Activated T-cell treated with anti-CD3 and anti-CD28 coated beads, Interleukin-2, amount 50 U/mL, for 24 hours (primary cell): Measurements from ENCODE around the gene EHD2.
"Not testable (repeated sequence)": the region's sequence is repeated elsewhere in the genome, so short reads cannot be mapped to it uniquely, and the experiment has no call there.

Experiments used
- DNase-seq: peaks from one replicate; pipeline ENCODE4 v3.0.0-alpha.2; 2020
- H3K27ac Mint-ChIP-seq: 2 replicates; pipeline ENCODE4 v1.8.0; 2020; ENCODE audit warnings: mild to moderate bottlenecking, mixed read lengths
- H3K27me3 Mint-ChIP-seq: 2 replicates; pipeline ENCODE4 v1.8.0; 2020; ENCODE audit warnings: mixed read lengths
- H3K36me3 Mint-ChIP-seq: 2 replicates; pipeline ENCODE4 v1.8.0; 2020; ENCODE audit warnings: low read depth, mixed read lengths
- H3K4me1 Mint-ChIP-seq: 2 replicates; pipeline ENCODE4 v1.8.0; 2020; ENCODE audit warnings: low read depth, mixed read lengths
- H3K4me3 Mint-ChIP-seq: 2 replicates; pipeline ENCODE4 v1.8.0; 2020; ENCODE audit warnings: mild to moderate bottlenecking, moderate library complexity, mixed read lengths
- H3K9me3 Mint-ChIP-seq: 2 replicates; pipeline ENCODE4 v1.8.0; 2020; ENCODE audit warnings: mixed read lengths

EHD2 gene

GRCh38 chr19:47713046-47714021, at the start of gene EHD2:
TSS of gene EHD2 (plus strand) at chr19:47713422. CDS start at chr19:47716613, 3,191 bp downstream.
- peaks cover 52% of the 10 kb centered on the region for H3K27me3 Mint-ChIP-seq
- peak; percentile 74 for DNase-seq
- no peak within 1 kb of the TSS for H3K27ac Mint-ChIP-seq
- peak within 1 kb of the TSS; percentile 15 for H3K4me3 Mint-ChIP-seq
- no peaks in the 10 kb centered on the region for H3K36me3 Mint-ChIP-seq
- H3K9me3 Mint-ChIP-seq: no peaks in the 10 kb centered on the region
- H3K4me1 Mint-ChIP-seq: peaks cover 2% of the 10 kb centered on the region

GRCh38 chr19:47663435-47663910, 49.7 kb upstream of the EHD2 start:
- no peak for DNase-seq
- H3K27ac Mint-ChIP-seq: peak overlapping the region; percentile 51
- no peaks in the 10 kb centered on the region for H3K9me3 Mint-ChIP-seq
- no peak overlapping the region for H3K4me3 Mint-ChIP-seq
- peaks cover 26% of the 10 kb centered on the region for H3K36me3 Mint-ChIP-seq
- H3K27me3 Mint-ChIP-seq: no peaks in the 10 kb centered on the region
- peaks cover 31% of the 10 kb centered on the region for H3K4me1 Mint-ChIP-seq

GRCh38 chr19:47663911-47664771, 49.1 kb upstream of the EHD2 start:
- Mint-ChIP-seq H3K4me3 (no peak overlapping the region), H3K27me3 (no peaks in the 10 kb centered on the region), H3K27ac (peak overlapping the region; percentile 51), H3K9me3 (no peaks in the 10 kb centered on the region), H3K36me3 (peaks cover 26% of the 10 kb centered on the region), H3K4me1 (peaks cover 28% of the 10 kb centered on the region)
- DNase-seq: no peak

- peaks cover 16% of the 10 kb centered on the region for H3K36me3 Mint-ChIP-seq
- DNase-seq, H3K27ac Mint-ChIP-seq, H3K9me3 Mint-ChIP-seq, H3K4me3 Mint-ChIP-seq, H3K27me3 Mint-ChIP-seq: not testable (repeated sequence)
- H3K4me1 Mint-ChIP-seq: peaks cover 17% of the 10 kb centered on the region
Measured at GRCh38 chr19:47668556-47668955, 44.7 kb upstream of the EHD2 start.

- Mint-ChIP-seq H3K36me3 (peaks cover 31% of the 10 kb centered on the region), H3K27ac (peak overlapping the region; percentile 62)
Measured at GRCh38 chr19:47670736-47671135, 42.5 kb upstream of the EHD2 start.

GRCh38 chr19:47671499-47671898, 41.7 kb upstream of the EHD2 start:
- Mint-ChIP-seq H3K4me3 (no peak overlapping the region), H3K36me3 (peaks cover 34% of the 10 kb centered on the region), H3K4me1 (peaks cover 5% of the 10 kb centered on the region), H3K9me3 (no peaks in the 10 kb centered on the region), H3K27ac (no peak overlapping the region), H3K27me3 (no peaks in the 10 kb centered on the region)
- DNase-seq: no peak

More at GRCh38 chr19:47670736-47671135, 42.5 kb upstream of the EHD2 start:
- peaks cover 6% of the 10 kb centered on the region for H3K4me1 Mint-ChIP-seq
- H3K4me3 Mint-ChIP-seq: no peak overlapping the region
- no peaks in the 10 kb centered on the region for H3K9me3 Mint-ChIP-seq
- no peak for DNase-seq
- H3K27me3 Mint-ChIP-seq: no peaks in the 10 kb centered on the region

- Mint-ChIP-seq H3K27ac (no peak overlapping the region), H3K4me3 (no peak overlapping the region), H3K4me1 (peaks cover 2% of the 10 kb centered on the region), H3K27me3 (no peaks in the 10 kb centered on the region), H3K36me3 (peaks cover 49% of the 10 kb centered on the region), H3K9me3 (no peaks in the 10 kb centered on the region)
- DNase-seq: no peak
Measured at GRCh38 chr19:47673426-47673825, 39.8 kb upstream of the EHD2 start.

GRCh38 chr19:47674548-47674947, 38.7 kb upstream of the EHD2 start:
- peaks cover 56% of the 10 kb centered on the region for H3K36me3 Mint-ChIP-seq
- no peaks in the 10 kb centered on the region for H3K9me3 Mint-ChIP-seq
- H3K27me3 Mint-ChIP-seq: no peaks in the 10 kb centered on the region
- no peaks in the 10 kb centered on the region for H3K4me1 Mint-ChIP-seq
- H3K27ac Mint-ChIP-seq: no peak overlapping the region
- DNase-seq: no peak
- no peak overlapping the region for H3K4me3 Mint-ChIP-seq

- no peaks in the 10 kb centered on the region for H3K27me3 Mint-ChIP-seq
- H3K9me3 Mint-ChIP-seq: no peaks in the 10 kb centered on the region
- H3K4me3 Mint-ChIP-seq: no peak overlapping the region
- DNase-seq: no peak
- H3K36me3 Mint-ChIP-seq: peaks cover 53% of the 10 kb centered on the region
- H3K4me1 Mint-ChIP-seq: no peaks in the 10 kb centered on the region
- no peak overlapping the region for H3K27ac Mint-ChIP-seq
Measured at GRCh38 chr19:47675271-47675670, 38.0 kb upstream of the EHD2 start.

- DNase-seq: no peak
- H3K9me3 Mint-ChIP-seq: no peaks in the 10 kb centered on the region
- H3K4me3 Mint-ChIP-seq: no peak overlapping the region
- no peaks in the 10 kb centered on the region for H3K27me3 Mint-ChIP-seq
- peaks cover 49% of the 10 kb centered on the region for H3K36me3 Mint-ChIP-seq
- no peaks in the 10 kb centered on the region for H3K4me1 Mint-ChIP-seq
- H3K27ac Mint-ChIP-seq: no peak overlapping the region
Measured at GRCh38 chr19:47675859-47676258, 37.4 kb upstream of the EHD2 start.

- H3K4me1 Mint-ChIP-seq: no peaks in the 10 kb centered on the region
- no peaks in the 10 kb centered on the region for H3K9me3 Mint-ChIP-seq
- H3K36me3 Mint-ChIP-seq: peaks cover 54% of the 10 kb centered on the region
- no peak for DNase-seq
- H3K27me3 Mint-ChIP-seq: no peaks in the 10 kb centered on the region
- H3K27ac Mint-ChIP-seq: no peak overlapping the region
- no peak overlapping the region for H3K4me3 Mint-ChIP-seq
Measured at GRCh38 chr19:47676811-47677210, 36.4 kb upstream of the EHD2 start.

GRCh38 chr19:47679251-47679900, 33.8 kb upstream of the EHD2 start:
- H3K9me3 Mint-ChIP-seq: no peaks in the 10 kb centered on the region
- H3K27me3 Mint-ChIP-seq: no peaks in the 10 kb centered on the region
- H3K4me1 Mint-ChIP-seq: no peaks in the 10 kb centered on the region
- peaks cover 57% of the 10 kb centered on the region for H3K36me3 Mint-ChIP-seq
- DNase-seq: no peak
- H3K27ac Mint-ChIP-seq: no peak overlapping the region
- H3K4me3 Mint-ChIP-seq: no peak overlapping the region

GRCh38 chr19:47679922-47680857, 33.0 kb upstream of the EHD2 start:
- no peaks in the 10 kb centered on the region for H3K27me3 Mint-ChIP-seq
- no peaks in the 10 kb centered on the region for H3K4me1 Mint-ChIP-seq
- no peak overlapping the region for H3K27ac Mint-ChIP-seq
- H3K36me3 Mint-ChIP-seq: peaks cover 53% of the 10 kb centered on the region
- DNase-seq: no peak
- no peak overlapping the region for H3K4me3 Mint-ChIP-seq
- H3K9me3 Mint-ChIP-seq: no peaks in the 10 kb centered on the region
